ENCODE results near the gene LAMB1. TPM values are rescaled to one million over a fixed set of nuclear protein-coding genes. Genes with fewer than 3 reads are reported as not detected.

The LAMB1 gene
- total RNA-seq, 4 donors from 2014 or later: 406 to 668 (median 535) TPM

DNA sequence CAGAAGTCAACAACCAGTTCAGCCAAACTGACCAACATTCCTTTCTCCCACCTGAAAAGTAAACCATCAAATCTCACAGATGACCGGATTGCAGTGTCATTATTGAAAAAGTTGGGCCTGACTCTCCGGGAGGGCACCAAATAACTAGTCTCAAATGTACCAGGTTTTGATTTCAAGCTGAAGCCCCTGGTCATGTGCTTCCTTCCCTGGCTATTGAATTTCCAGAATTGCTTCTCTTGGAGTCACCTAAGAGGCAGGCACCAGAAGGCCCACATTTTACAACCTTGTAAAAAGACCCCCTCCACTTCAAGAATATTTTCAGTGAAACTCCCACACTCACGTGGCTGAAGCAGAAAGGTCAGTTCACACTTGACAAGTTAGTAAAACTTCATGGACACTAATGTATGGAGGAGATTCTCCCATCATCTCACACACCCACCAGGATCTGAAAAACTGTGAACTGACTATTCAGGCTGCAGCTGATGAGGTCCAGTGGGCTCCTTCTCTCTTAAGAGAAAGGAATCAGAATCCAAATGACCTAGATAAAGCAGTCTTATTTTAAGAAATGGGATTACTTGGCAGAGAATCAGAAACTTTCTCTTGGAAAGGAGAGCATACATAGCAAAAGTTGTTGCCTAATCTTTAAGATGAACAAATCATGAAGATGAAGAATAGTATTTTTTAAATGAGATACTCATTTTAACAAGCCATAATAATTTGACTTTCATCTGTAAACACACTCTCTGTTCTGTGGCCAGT is 58.4 kb downstream of the LAMB1 start:
- TF ChIP-seq, protein P1, sequence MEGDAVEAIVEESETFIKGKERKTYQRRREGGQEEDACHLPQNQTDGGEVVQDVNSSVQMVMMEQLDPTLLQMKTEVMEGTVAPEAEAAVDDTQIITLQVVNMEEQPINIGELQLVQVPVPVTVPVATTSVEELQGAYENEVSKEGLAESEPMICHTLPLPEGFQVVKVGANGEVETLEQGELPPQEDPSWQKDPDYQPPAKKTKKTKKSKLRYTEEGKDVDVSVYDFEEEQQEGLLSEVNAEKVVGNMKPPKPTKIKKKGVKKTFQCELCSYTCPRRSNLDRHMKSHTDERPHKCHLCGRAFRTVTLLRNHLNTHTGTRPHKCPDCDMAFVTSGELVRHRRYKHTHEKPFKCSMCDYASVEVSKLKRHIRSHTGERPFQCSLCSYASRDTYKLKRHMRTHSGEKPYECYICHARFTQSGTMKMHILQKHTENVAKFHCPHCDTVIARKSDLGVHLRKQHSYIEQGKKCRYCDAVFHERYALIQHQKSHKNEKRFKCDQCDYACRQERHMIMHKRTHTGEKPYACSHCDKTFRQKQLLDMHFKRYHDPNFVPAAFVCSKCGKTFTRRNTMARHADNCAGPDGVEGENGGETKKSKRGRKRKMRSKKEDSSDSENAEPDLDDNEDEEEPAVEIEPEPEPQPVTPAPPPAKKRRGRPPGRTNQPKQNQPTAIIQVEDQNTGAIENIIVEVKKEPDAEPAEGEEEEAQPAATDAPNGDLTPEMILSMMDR (IDR thresholded peaks at IDR 0.05): no peak
- no peak for DNase-seq (ENCODE audit: low spot score)
- ATAC-seq (ENCODE audit: low FRiP score): no peak

DNA sequence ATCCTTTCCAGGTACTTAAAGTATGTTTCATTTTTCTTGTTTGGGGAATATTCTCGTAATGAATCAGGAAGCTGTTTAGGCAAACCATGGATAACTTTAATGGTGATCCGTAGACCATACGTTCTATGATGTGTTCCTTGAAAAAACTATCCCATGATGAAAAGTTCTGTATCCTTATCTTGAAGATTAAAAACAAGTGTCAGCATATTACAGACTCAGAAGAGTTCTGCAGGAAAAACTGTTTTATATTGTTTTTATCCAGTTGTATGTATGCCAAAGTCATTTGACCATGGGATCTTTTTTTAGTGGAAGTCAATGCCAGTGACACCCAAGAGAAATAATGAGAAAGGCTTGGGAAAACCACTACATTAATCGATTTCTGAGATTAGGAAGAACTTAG is 59.9 kb downstream of the LAMB1 start:
- ATAC-seq (ENCODE audit: low FRiP score) (no peak), DNase-seq (ENCODE audit: low spot score) (no peak)
- TF ChIP-seq, protein P1 (IDR thresholded peaks at IDR 0.05): no peak

DNA sequence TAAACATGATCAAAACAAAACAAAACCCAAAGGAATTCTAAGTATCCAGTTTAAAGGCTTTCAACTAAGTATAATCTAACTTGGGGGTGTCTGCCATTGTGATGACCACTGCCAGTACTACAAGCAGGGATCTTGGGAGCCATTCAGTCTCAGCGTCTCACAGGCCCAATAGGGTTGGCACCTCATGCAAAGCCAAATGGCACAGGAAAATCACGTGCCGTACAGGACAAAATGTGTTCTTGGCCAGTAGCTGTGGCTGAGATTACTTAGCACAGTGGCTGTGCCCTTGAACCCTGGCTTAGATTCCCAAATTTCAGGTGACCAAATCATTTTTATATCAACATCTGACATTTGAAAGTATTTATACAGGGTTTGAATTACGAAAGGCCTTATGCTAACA is 62.0 kb downstream of the LAMB1 start:
- TF ChIP-seq, protein P1 (IDR thresholded peaks at IDR 0.05): no peak
- ATAC-seq (ENCODE audit: low FRiP score): no peak
- DNase-seq (ENCODE audit: low spot score): no peak

DNA sequence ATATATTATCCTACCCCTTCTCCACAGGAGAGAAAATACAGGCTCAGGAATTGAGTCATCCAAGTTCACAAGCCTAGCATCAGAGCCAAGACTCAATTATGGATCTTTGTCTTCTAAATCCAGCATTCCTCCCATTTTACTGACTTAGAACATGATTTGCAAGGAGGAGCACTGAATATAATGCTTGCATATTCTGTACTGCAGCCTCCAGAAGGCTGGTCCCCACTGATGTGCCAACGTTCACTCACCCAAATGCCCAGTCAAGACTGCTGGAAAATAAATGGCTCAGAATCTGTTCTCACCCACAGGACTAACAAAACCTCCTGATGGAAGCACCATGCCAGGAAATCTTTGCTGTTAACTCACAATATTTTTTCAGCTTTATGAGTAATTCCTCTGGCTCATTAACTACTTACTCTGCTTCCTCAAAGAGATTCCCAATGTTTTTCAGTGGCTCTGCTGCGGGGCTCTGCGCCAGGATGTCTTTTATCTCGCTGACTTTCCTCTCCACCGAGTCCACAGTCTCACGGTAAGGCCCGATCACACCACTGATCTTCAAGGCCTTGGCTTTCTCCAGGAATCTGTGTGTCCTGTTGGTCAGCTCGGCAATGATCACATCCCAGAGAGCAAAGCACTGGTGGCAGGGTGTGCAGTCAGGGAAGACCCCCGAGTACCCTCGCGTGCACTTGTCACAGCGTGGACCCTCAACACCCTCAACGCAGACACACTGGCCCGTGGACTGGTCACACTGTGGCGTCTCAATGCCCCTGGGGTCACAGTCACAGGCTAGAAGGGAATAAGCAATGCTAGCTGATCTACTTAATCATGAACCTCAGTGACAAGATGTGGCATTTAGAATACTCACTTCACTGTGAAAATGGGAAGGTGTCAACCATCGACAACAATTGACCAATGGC is 63.1 kb downstream of the LAMB1 start:
- ATAC-seq (ENCODE audit: low FRiP score) (peak; percentile 74), DNase-seq (ENCODE audit: low spot score) (no peak)
- TF ChIP-seq, protein P1 (IDR thresholded peaks at IDR 0.05): no peak

DNA sequence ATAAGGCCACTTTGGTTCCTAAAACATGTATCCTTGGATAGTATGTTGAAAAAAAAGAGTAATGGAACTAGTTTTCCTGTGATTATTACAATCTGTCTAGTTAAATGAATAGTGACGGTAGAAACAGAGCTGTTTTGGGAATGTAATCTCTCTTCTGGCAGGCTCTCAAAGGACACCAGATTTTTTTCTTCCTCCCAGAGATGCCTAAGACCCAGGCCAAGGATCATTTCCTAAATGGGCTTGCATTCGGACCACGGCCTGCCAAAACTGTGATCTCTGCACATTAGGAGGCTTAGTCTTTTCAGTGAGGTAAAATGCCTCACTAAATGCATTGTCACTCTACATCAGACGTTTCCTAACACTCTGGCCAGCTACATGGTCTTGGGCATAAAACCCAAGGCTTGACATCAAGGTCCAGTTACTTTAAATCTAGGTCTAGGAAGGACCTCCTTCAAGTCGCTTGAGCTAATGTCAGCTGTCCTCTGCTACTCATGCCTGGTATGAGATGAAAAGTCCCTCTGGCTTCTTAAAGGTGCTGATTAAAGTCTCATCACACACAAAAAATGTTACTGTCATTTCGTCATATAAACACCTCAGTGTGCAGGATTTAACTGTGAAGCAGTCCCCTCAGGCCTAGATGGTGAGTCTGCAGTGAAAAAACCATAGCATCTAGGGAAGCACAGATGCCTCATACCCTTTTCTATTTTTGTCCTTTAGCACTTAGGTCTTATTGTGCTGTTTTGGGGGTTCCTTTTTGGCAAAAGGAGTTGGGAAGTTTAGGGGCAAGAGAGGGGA is 64.3 kb downstream of the LAMB1 start:
- no peak for DNase-seq (ENCODE audit: low spot score)
- TF ChIP-seq, protein P1 (IDR thresholded peaks at IDR 0.05): no peak

DNA sequence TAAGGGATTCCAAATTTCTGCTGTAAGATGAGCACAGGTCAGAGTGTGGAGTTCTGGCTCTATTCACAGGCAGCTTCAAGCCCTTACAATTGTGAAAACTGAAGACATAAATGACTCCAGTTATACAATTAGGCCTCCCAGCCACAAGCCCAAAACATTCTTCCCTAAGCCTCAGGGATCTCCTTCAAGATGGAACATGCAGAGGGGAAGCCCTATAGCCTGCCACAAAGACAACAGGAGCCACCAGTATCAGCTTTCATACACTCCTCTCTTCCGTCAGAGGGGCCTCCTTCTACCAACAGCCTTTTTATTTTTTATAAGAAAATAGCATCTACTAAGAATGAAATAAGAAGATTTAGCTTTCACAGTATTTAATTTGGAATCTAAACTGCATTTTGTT is 65.4 kb downstream of the LAMB1 start:
- TF ChIP-seq, protein P1 (IDR thresholded peaks at IDR 0.05): no peak
- DNase-seq (ENCODE audit: low spot score) (no peak), ATAC-seq (ENCODE audit: low FRiP score) (no peak)

More for the DNA sequence above, 64.3 kb downstream of the LAMB1 start:
- no peak for ATAC-seq (ENCODE audit: low FRiP score)
